Measurements from ENCODE around the gene TCF23.
"Not testable (repeated sequence)": the region's sequence is repeated elsewhere in the genome, so short reads cannot be mapped to it uniquely, and the experiment has no call there.

The TCF23 gene

GRCh38 chr2:27109083-27109482, 39.7 kb upstream of the TCF23 start:
- Histone ChIP-seq H3K36me3 (ENCODE audit: control insufficient read depth in 2 of 2, insufficient read depth in 1 of 2, low read length in 2 of 2) (no peaks in the 10 kb centered on the region; a peak in 1 of 3 replicates), H3K9me3 (ENCODE audit: control insufficient read depth, insufficient read depth, low read depth, low read length) (no peaks in the 10 kb centered on the region), H3K4me3 (ENCODE audit: low read depth, low read length) (no peak overlapping the region), H3K4me1 (ENCODE audit: control insufficient read depth, insufficient read depth, low read length) (no peaks in the 10 kb centered on the region), H3K27ac (ENCODE audit: extremely low read depth, low read depth, low read length) (no peak overlapping the region)
- ChIA-PET POLR2A (interaction anchor here (1.1 kb wide), 1 partner anchor 25 kb away, joined by 6 read pairs; the partner anchor contains the start of gene PREB), CTCF (interaction anchor here (0.6 to 1.8 kb wide), 6 partner anchors 10 to 212 kb away, joined by 3 to 6 read pairs (median 5); no protein-coding TSS in a partner anchor)
- TF ChIP-seq ZNF514 (tag by site-specific recombination; IDR thresholded peaks at IDR 0.05) (no peak), ZNF121 (tag by site-specific recombination; IDR thresholded peaks at IDR 0.05) (peak; percentile 81; the same call in 1 of the 2 replicates)

- CTCF ChIA-PET, result interaction anchor here (0.6 to 1.6 kb wide), 4 partner anchors 11 to 138 kb away, joined by 3 to 5 read pairs (median 3); no protein-coding TSS in a partner anchor
- H3K27ac ChIP-seq (ENCODE audit: extremely low read depth, low read depth, low read length); H3K4me1 ChIP-seq (ENCODE audit: control insufficient read depth, insufficient read depth, low read length); H3K36me3 ChIP-seq (ENCODE audit: control insufficient read depth in 2 of 2, insufficient read depth in 1 of 2, low read length in 2 of 2); H3K4me3 ChIP-seq (ENCODE audit: low read depth, low read length); H3K9me3 ChIP-seq (ENCODE audit: control insufficient read depth, insufficient read depth, low read depth, low read length); POLR2A ChIA-PET: not testable (repeated sequence)
Observed at GRCh38 chr2:27110603-27111352, 38.0 kb upstream of the TCF23 start.

- H3K9me3 ChIP-seq (ENCODE audit: control insufficient read depth, insufficient read depth, low read depth, low read length); H3K27ac ChIP-seq (ENCODE audit: extremely low read depth, low read depth, low read length); H3K4me3 ChIP-seq (ENCODE audit: low read depth, low read length); POLR2A ChIA-PET; H3K36me3 ChIP-seq (ENCODE audit: control insufficient read depth in 2 of 2, insufficient read depth in 1 of 2, low read length in 2 of 2); H3K4me1 ChIP-seq (ENCODE audit: control insufficient read depth, insufficient read depth, low read length): not testable (repeated sequence)
- CTCF ChIA-PET, result interaction anchor here (0.6 to 1.7 kb wide), 7 partner anchors 12 to 181 kb away, joined by 3 to 7 read pairs (median 3); no protein-coding TSS in a partner anchor
Observed at GRCh38 chr2:27111392-27112078, 37.3 kb upstream of the TCF23 start.

GRCh38 chr2:27115519-27115918, 33.3 kb upstream of the TCF23 start:
- no peaks in the 10 kb centered on the region for H3K9me3 ChIP-seq (ENCODE audit: control insufficient read depth, insufficient read depth, low read depth, low read length)
- H3K36me3 ChIP-seq (ENCODE audit: control insufficient read depth in 2 of 2, insufficient read depth in 1 of 2, low read length in 2 of 2), result no peaks in the 10 kb centered on the region
- H3K4me3 ChIP-seq (ENCODE audit: low read depth, low read length), result no peak overlapping the region
- ChIA-PET CTCF (interaction anchor here (0.7 kb wide), 1 partner anchor 55 kb away, joined by 6 read pairs; no protein-coding TSS in a partner anchor), POLR2A (no interaction called here)
- H3K4me1 ChIP-seq (ENCODE audit: control insufficient read depth, insufficient read depth, low read length), result no peaks in the 10 kb centered on the region
- no peak overlapping the region for H3K27ac ChIP-seq (ENCODE audit: extremely low read depth, low read depth, low read length)
- no peak for TF ChIP-seq ZNF837 (tag by site-specific recombination; IDR thresholded peaks at IDR 0.05)
- TF ChIP-seq ZNF548 (tag by site-specific recombination; IDR thresholded peaks at IDR 0.05), result no peak
- no peak for TF ChIP-seq ZBTB6 (tag by site-specific recombination; IDR thresholded peaks at IDR 0.05)
- no peak for TF ChIP-seq ZSCAN23 (tag by site-specific recombination; IDR thresholded peaks at IDR 0.05)
- no peak for TF ChIP-seq ZNF133 (tag by site-specific recombination; IDR thresholded peaks at IDR 0.05)
- peak; percentile 28; the same call in 1 of the 2 replicates for TF ChIP-seq PRDM1 (tag by site-specific recombination; IDR thresholded peaks at IDR 0.05)
- no peak for TF ChIP-seq ZNF391 (tag by site-specific recombination; IDR thresholded peaks at IDR 0.05; ENCODE audit: borderline replicate concordance, low read depth)
- TF ChIP-seq ZNF26 (tag by site-specific recombination; IDR thresholded peaks at IDR 0.05), result no peak
- TF ChIP-seq ZXDB (tag by site-specific recombination; IDR thresholded peaks at IDR 0.05), result no peak
- no peak for TF ChIP-seq ZNF121 (tag by site-specific recombination; IDR thresholded peaks at IDR 0.05)
- TF ChIP-seq ZNF664 (tag by site-specific recombination; IDR thresholded peaks at IDR 0.05), result no peak; the same call in 1 of the 2 replicates
- TF ChIP-seq ZNF398 (tag by site-specific recombination; IDR thresholded peaks at IDR 0.05), result peak; percentile 39; the same call in 1 of the 2 replicates
- TF ChIP-seq ZNF626 (tag by site-specific recombination; IDR thresholded peaks at IDR 0.05), result no peak
- TF ChIP-seq ZNF416 (tag by site-specific recombination; IDR thresholded peaks at IDR 0.05), result no peak
- no peak for TF ChIP-seq INSM2 (tag by site-specific recombination; IDR thresholded peaks at IDR 0.05)
- TF ChIP-seq ZFP3 (tag by site-specific recombination; IDR thresholded peaks at IDR 0.05; ENCODE audit: low read depth), result no peak
- 0 out of 2 replicates have a peak, but pooled peaks have one; percentile 31 for TF ChIP-seq ZNF366 (tag by site-specific recombination; conservative IDR thresholded peaks at IDR 0.05)

Data from HEK293 (cell line).